ENCODE measurements around the gene LDLRAD4.

GRCh38 chr18:13291299-13291698 lies 72.7 kb downstream of the LDLRAD4 start:
- no peak for TF ChIP-seq EZH2 (IDR thresholded peaks at IDR 0.05; ENCODE audit: borderline replicate concordance, low read depth, low read length, severe bottlenecking)
- TF ChIP-seq, protein P1, sequence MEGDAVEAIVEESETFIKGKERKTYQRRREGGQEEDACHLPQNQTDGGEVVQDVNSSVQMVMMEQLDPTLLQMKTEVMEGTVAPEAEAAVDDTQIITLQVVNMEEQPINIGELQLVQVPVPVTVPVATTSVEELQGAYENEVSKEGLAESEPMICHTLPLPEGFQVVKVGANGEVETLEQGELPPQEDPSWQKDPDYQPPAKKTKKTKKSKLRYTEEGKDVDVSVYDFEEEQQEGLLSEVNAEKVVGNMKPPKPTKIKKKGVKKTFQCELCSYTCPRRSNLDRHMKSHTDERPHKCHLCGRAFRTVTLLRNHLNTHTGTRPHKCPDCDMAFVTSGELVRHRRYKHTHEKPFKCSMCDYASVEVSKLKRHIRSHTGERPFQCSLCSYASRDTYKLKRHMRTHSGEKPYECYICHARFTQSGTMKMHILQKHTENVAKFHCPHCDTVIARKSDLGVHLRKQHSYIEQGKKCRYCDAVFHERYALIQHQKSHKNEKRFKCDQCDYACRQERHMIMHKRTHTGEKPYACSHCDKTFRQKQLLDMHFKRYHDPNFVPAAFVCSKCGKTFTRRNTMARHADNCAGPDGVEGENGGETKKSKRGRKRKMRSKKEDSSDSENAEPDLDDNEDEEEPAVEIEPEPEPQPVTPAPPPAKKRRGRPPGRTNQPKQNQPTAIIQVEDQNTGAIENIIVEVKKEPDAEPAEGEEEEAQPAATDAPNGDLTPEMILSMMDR (IDR thresholded peaks at IDR 0.05; ENCODE audit: borderline replicate concordance, extremely low read depth, low read length, poor library complexity, severe bottlenecking): no peak

All from DND-41 (cell line).